ENCODE measurements around the gene NKG7. TPM values are rescaled to one million over a fixed set of nuclear protein-coding genes. Genes with fewer than 3 reads are reported as not detected.
"Not testable (repeated sequence)": the region's sequence is repeated elsewhere in the genome, so short reads cannot be mapped to it uniquely, and the experiment has no call there.

The NKG7 gene, protein sequence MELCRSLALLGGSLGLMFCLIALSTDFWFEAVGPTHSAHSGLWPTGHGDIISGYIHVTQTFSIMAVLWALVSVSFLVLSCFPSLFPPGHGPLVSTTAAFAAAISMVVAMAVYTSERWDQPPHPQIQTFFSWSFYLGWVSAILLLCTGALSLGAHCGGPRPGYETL
- 1,000 to 10,000 TPM; 2,907 to 3,894 (median 3,151) TPM for total RNA-seq
- total RNA-seq (2013), result 818 TPM

- WGBS (ENCODE audit: insufficient coverage), result 13% methylated on average over 3 of the region's 9 CpGs
- intact Hi-C loops (cut with micrococcal nuclease), result loop anchor here (1.0 kb wide), 3 partner anchors 14 to 68 kb away; partner anchors contain the start of gene LIM2
- H3K36me3 ChIP-seq (ENCODE audit: control insufficient read depth, insufficient read depth, low read length), result peaks cover 7% of the 10 kb centered on the region
- H3K27ac ChIP-seq (ENCODE audit: low read length), result peak within 1 kb of the TSS; percentile 96
- no peak for TF ChIP-seq CTCF (IDR thresholded peaks at IDR 0.05)
- peak within 1 kb of the TSS; percentile 88 to 94 for H3K27ac Mint-ChIP-seq
- peaks cover 87% of the 10 kb centered on the region for H3K4me1 ChIP-seq (ENCODE audit: control insufficient read depth, insufficient read depth, low read length)
- H3K4me3 Mint-ChIP-seq, result peak within 1 kb of the TSS; percentile 98
- no peaks in the 10 kb centered on the region for H3K9me3 ChIP-seq (ENCODE audit: control insufficient read depth, insufficient read depth, low read length)
- H3K4me3 ChIP-seq (ENCODE audit: low read length), result peak within 1 kb of the TSS; percentile 95
- ATAC-seq (peak; percentile 67 to 83 (median 70)), DNase-seq (peak; percentile 82 to 87)
- no peaks in the 10 kb centered on the region for H3K27me3 ChIP-seq (ENCODE audit: control insufficient read depth, insufficient read depth, low read length)
- H3K27me3 Mint-ChIP-seq (ENCODE audit: low read depth in 2 of 2), result no peaks in the 10 kb centered on the region
- H3K9me3 Mint-ChIP-seq, result no peaks in the 10 kb centered on the region
- H3K36me3 Mint-ChIP-seq, result peaks cover 18% of the 10 kb centered on the region
- peaks cover 65 to 78% of the 10 kb centered on the region in 2 donors for H3K4me1 Mint-ChIP-seq
Observed at GRCh38 chr19:51372649-51373504, at the start of gene NKG7. Gene NKG7, minus strand, starts transcription at chr19:51372654. Its CDS starts 119 bp downstream, at chr19:51372535.

- intact Hi-C loops (cut with micrococcal nuclease), result loop anchor here (1.0 to 5.0 kb wide), 5 partner anchors 17 to 235 kb away; no protein-coding TSS in a partner anchor
Observed at GRCh38 chr19:51422053-51422448, 49.6 kb upstream of the NKG7 start.

GRCh38 chr19:51421229-51422052 is 49.0 kb upstream of the NKG7 start:
- intact Hi-C loops (cut with micrococcal nuclease), result loop anchor here (1.0 to 5.0 kb wide), 5 partner anchors 17 to 236 kb away; no protein-coding TSS in a partner anchor
- H3K4me3 ChIP-seq (ENCODE audit: low read length), result no peak overlapping the region
- Mint-ChIP-seq H3K27ac (peak overlapping the region in 1 of 2 donors; percentile 38), H3K9me3 (no peaks in the 10 kb centered on the region), H3K36me3 (no peaks in the 10 kb centered on the region), H3K4me3 (peak overlapping the region; percentile 74), H3K27me3 (ENCODE audit: low read depth in 2 of 2) (peaks cover 11 to 17% of the 10 kb centered on the region in 2 donors), H3K4me1 (peaks cover 17 to 23% of the 10 kb centered on the region in 2 donors)
- no peaks in the 10 kb centered on the region for H3K9me3 ChIP-seq (ENCODE audit: control insufficient read depth, insufficient read depth, low read length)
- peaks cover 5% of the 10 kb centered on the region for H3K27me3 ChIP-seq (ENCODE audit: control insufficient read depth, insufficient read depth, low read length)
- no peaks in the 10 kb centered on the region for H3K36me3 ChIP-seq (ENCODE audit: control insufficient read depth, insufficient read depth, low read length)
- H3K27ac ChIP-seq (ENCODE audit: low read length), result no peak overlapping the region
- no peak for ATAC-seq
- no peak for TF ChIP-seq CTCF (IDR thresholded peaks at IDR 0.05)
- WGBS (ENCODE audit: insufficient coverage), result 1% methylated on average over 37 of the region's 39 CpGs
- no peak for DNase-seq
- H3K4me1 ChIP-seq (ENCODE audit: control insufficient read depth, insufficient read depth, low read length), result peaks cover 40% of the 10 kb centered on the region

More at GRCh38 chr19:51422053-51422448, 49.6 kb upstream of the NKG7 start:
- H3K4me1 ChIP-seq (ENCODE audit: control insufficient read depth, insufficient read depth, low read length), result peaks cover 34% of the 10 kb centered on the region
- H3K9me3 Mint-ChIP-seq, result no peaks in the 10 kb centered on the region
- H3K9me3 ChIP-seq (ENCODE audit: control insufficient read depth, insufficient read depth, low read length), result no peaks in the 10 kb centered on the region
- DNase-seq (peak; percentile 89 to 92), ATAC-seq (peak; percentile 94 to 98 (median 95))
- peak overlapping the region; percentile 74 for H3K4me3 Mint-ChIP-seq
- peak; percentile 99 for TF ChIP-seq CTCF (IDR thresholded peaks at IDR 0.05)
- H3K27me3 Mint-ChIP-seq (ENCODE audit: low read depth in 2 of 2), result peaks cover 16 to 17% of the 10 kb centered on the region in 2 donors
- no peak overlapping the region for H3K27ac ChIP-seq (ENCODE audit: low read length)
- no peak overlapping the region for H3K4me3 ChIP-seq (ENCODE audit: low read length)
- peaks cover 5% of the 10 kb centered on the region for H3K27me3 ChIP-seq (ENCODE audit: control insufficient read depth, insufficient read depth, low read length)
- H3K36me3 Mint-ChIP-seq, result no peaks in the 10 kb centered on the region
- peaks cover 15 to 20% of the 10 kb centered on the region in 2 donors for H3K4me1 Mint-ChIP-seq
- H3K36me3 ChIP-seq (ENCODE audit: control insufficient read depth, insufficient read depth, low read length), result no peaks in the 10 kb centered on the region
- 5% methylated on average over 19 of the region's 19 CpGs for WGBS (ENCODE audit: insufficient coverage)
- peak overlapping the region in 1 of 2 donors; percentile 38 for H3K27ac Mint-ChIP-seq

DNA sequence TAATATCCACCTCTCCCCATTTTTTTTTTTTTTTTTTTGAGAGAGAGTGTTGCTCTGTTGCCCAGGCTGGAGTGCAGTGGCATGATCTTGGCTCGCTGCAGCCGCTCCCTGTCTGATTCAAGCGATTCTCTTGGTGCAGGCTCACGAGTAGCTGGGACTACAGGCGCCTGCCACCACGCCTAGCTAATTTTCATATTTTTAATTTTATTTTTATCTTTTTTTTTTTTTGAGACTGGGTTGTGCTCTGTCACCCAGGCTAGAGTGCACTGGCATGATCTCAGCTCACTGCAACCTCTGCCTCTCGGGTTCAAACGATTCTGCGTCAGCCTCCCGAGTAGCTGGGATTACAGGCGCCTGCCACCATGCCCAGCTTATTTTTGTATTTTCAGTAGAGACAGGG is 48.1 kb upstream of the NKG7 start:
- not testable (repeated sequence) for H3K4me3 Mint-ChIP-seq; ATAC-seq; H3K9me3 ChIP-seq (ENCODE audit: control insufficient read depth, insufficient read depth, low read length); DNase-seq; H3K27ac ChIP-seq (ENCODE audit: low read length); H3K36me3 ChIP-seq (ENCODE audit: control insufficient read depth, insufficient read depth, low read length); H3K27me3 ChIP-seq (ENCODE audit: control insufficient read depth, insufficient read depth, low read length); H3K36me3 Mint-ChIP-seq; H3K4me3 ChIP-seq (ENCODE audit: low read length); H3K9me3 Mint-ChIP-seq; H3K27ac Mint-ChIP-seq
- peaks cover 11 to 17% of the 10 kb centered on the region in 2 donors for H3K27me3 Mint-ChIP-seq (ENCODE audit: low read depth in 2 of 2)
- H3K4me1 ChIP-seq (ENCODE audit: control insufficient read depth, insufficient read depth, low read length), result peaks cover 47% of the 10 kb centered on the region
- peaks cover 17 to 23% of the 10 kb centered on the region in 2 donors for H3K4me1 Mint-ChIP-seq
- WGBS (ENCODE audit: insufficient coverage), result 86% methylated on average over 11 of the region's 11 CpGs
- intact Hi-C loops (cut with micrococcal nuclease), result loop anchor here (5.0 kb wide), 2 partner anchors 52 to 237 kb away; no protein-coding TSS in a partner anchor
